ENCODE data around the gene PIK3IP1. TPM values are rescaled to one million over a fixed set of nuclear protein-coding genes. Genes with fewer than 3 reads are reported as not detected.
"Not testable (repeated sequence)": the region's sequence is repeated elsewhere in the genome, so short reads cannot be mapped to it uniquely, and the experiment has no call there.

The PIK3IP1 gene
- polyA plus RNA-seq, 1 donor, result 13.9 TPM

GRCh38 chr22:31332886-31333285, 40.6 kb upstream of the PIK3IP1 start:
- Histone ChIP-seq H3K4me3 (ENCODE audit: low read length) (no peak overlapping the region), H3K4me1 (ENCODE audit: control insufficient read depth, insufficient read depth, low read length) (peaks cover 8% of the 10 kb centered on the region), H3K27me3 (ENCODE audit: control insufficient read depth, insufficient read depth, low read length) (no peaks in the 10 kb centered on the region), H3K9me3 (ENCODE audit: control insufficient read depth, low read depth, low read length) (no peaks in the 10 kb centered on the region), H3K36me3 (ENCODE audit: control insufficient read depth, insufficient read depth, low read length) (peaks cover 80% of the 10 kb centered on the region), H3K27ac (ENCODE audit: low read length) (no peak overlapping the region)
- WGBS (ENCODE audit: insufficient coverage, low lambda C conversion rate), result no CpG with 5 or more reads among the region's 1 CpG
- no peak for DNase-seq

- Histone ChIP-seq H3K9me3 (ENCODE audit: control insufficient read depth, low read depth, low read length) (no peaks in the 10 kb centered on the region), H3K27me3 (ENCODE audit: control insufficient read depth, insufficient read depth, low read length) (no peaks in the 10 kb centered on the region), H3K27ac (ENCODE audit: low read length) (no peak overlapping the region), H3K4me3 (ENCODE audit: low read length) (no peak overlapping the region), H3K36me3 (ENCODE audit: control insufficient read depth, insufficient read depth, low read length) (peaks cover 85% of the 10 kb centered on the region), H3K4me1 (ENCODE audit: control insufficient read depth, insufficient read depth, low read length) (peaks cover under 1% of the 10 kb centered on the region)
- DNase-seq, result no peak
- no CpG with 5 or more reads among the region's 8 CpGs for WGBS (ENCODE audit: insufficient coverage, low lambda C conversion rate)
Measured at GRCh38 chr22:31332010-31332409, 39.7 kb upstream of the PIK3IP1 start.

DNA sequence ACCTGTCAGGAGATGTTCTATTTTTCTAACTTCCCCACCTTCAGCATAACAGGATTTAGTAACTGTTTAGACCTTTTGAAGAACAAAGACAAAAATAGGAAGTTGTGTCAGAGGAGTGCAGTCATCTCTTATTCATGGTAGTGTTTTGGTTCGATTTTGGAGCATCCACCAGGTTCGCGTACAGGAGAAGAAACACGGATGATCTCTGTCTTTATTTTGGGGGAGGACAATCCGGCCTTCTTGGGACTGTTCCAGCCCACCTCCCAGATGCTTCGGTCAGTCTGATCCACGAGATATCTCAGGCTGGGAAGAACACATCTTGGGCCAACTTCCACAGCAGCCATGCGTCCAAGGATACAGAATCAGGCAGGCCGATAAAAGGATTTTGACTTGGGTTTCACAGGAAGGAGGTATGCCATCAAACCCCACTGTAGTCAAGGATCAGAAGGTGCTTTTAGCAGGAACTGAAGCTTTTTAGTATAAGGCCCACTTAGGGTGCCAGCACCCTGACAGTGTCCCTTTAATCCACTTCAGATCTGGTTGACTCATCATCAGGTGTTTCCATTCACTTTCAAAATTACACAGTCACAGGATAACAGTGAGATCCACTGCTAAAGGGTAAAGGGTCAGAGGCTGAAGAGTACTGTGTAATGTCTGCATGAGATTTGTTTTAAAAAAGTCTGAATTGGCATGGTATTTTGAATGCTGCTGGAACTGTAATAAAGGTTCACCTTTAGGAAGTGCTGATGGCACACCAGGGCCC, 37.3 kb upstream of the PIK3IP1 start:
- H3K27ac ChIP-seq (ENCODE audit: low read length), result no peak overlapping the region
- no peaks in the 10 kb centered on the region for H3K9me3 ChIP-seq (ENCODE audit: control insufficient read depth, low read depth, low read length)
- H3K27me3 ChIP-seq (ENCODE audit: control insufficient read depth, insufficient read depth, low read length), result no peaks in the 10 kb centered on the region
- H3K4me3 ChIP-seq (ENCODE audit: low read length), result no peak overlapping the region
- no CpG with 5 or more reads among the region's 9 CpGs for WGBS (ENCODE audit: insufficient coverage, low lambda C conversion rate)
- peaks cover 93% of the 10 kb centered on the region for H3K36me3 ChIP-seq (ENCODE audit: control insufficient read depth, insufficient read depth, low read length)
- DNase-seq, result peak in 1 of 2 donors; percentile 39
- no peaks in the 10 kb centered on the region for H3K4me1 ChIP-seq (ENCODE audit: control insufficient read depth, insufficient read depth, low read length)

DNA sequence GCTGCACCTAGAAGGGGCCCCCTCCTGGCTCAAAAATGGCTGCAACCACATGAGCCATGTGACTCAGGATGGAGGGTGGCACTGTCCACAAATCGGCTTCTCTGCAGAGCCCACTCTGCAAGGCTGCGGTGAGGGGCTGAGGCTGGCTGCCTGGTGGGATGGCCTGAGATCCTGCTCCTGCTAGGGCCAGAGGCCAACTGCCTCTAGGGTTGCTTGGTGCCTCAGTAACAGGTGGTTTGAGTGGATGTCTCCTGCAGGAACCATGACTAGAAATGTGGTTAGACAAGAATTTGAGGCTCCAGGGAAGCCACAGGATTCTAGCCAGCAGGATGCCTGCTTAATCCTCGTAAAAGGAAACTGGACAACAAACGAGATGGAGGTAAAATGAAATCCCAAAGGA, 36.7 kb upstream of the PIK3IP1 start:
- H3K36me3 ChIP-seq (ENCODE audit: control insufficient read depth, insufficient read depth, low read length), result peaks cover 90% of the 10 kb centered on the region
- DNase-seq, result no peak
- no peaks in the 10 kb centered on the region for H3K9me3 ChIP-seq (ENCODE audit: control insufficient read depth, low read depth, low read length)
- no peaks in the 10 kb centered on the region for H3K4me1 ChIP-seq (ENCODE audit: control insufficient read depth, insufficient read depth, low read length)
- WGBS (ENCODE audit: insufficient coverage, low lambda C conversion rate), result 100% methylated on average over 1 of the region's 4 CpGs
- no peaks in the 10 kb centered on the region for H3K27me3 ChIP-seq (ENCODE audit: control insufficient read depth, insufficient read depth, low read length)
- H3K27ac ChIP-seq (ENCODE audit: low read length), result no peak overlapping the region
- H3K4me3 ChIP-seq (ENCODE audit: low read length), result no peak overlapping the region

- H3K4me3 ChIP-seq (ENCODE audit: low read length), result no peak overlapping the region
- no peak for DNase-seq
- no peaks in the 10 kb centered on the region for H3K4me1 ChIP-seq (ENCODE audit: control insufficient read depth, insufficient read depth, low read length)
- no CpG with 5 or more reads among the region's 13 CpGs for WGBS (ENCODE audit: insufficient coverage, low lambda C conversion rate)
- H3K27me3 ChIP-seq (ENCODE audit: control insufficient read depth, insufficient read depth, low read length), result no peaks in the 10 kb centered on the region
- H3K27ac ChIP-seq (ENCODE audit: low read length), result no peak overlapping the region
- peaks cover 88% of the 10 kb centered on the region for H3K36me3 ChIP-seq (ENCODE audit: control insufficient read depth, insufficient read depth, low read length)
- H3K9me3 ChIP-seq (ENCODE audit: control insufficient read depth, low read depth, low read length), result no peaks in the 10 kb centered on the region
Measured at GRCh38 chr22:31328544-31328960, 36.3 kb upstream of the PIK3IP1 start.

GRCh38 chr22:31327806-31328543, 35.7 kb upstream of the PIK3IP1 start:
- Histone ChIP-seq H3K27me3 (ENCODE audit: control insufficient read depth, insufficient read depth, low read length) (no peaks in the 10 kb centered on the region), H3K9me3 (ENCODE audit: control insufficient read depth, low read depth, low read length) (no peaks in the 10 kb centered on the region), H3K4me3 (ENCODE audit: low read length) (no peak overlapping the region), H3K4me1 (ENCODE audit: control insufficient read depth, insufficient read depth, low read length) (no peaks in the 10 kb centered on the region), H3K36me3 (ENCODE audit: control insufficient read depth, insufficient read depth, low read length) (peaks cover 84% of the 10 kb centered on the region), H3K27ac (ENCODE audit: low read length) (no peak overlapping the region)
- no CpG with 5 or more reads among the region's 9 CpGs for WGBS (ENCODE audit: insufficient coverage, low lambda C conversion rate)
- no peak for DNase-seq

- Histone ChIP-seq H3K36me3 (ENCODE audit: control insufficient read depth, insufficient read depth, low read length) (peaks cover 73% of the 10 kb centered on the region), H3K4me1 (ENCODE audit: control insufficient read depth, insufficient read depth, low read length) (no peaks in the 10 kb centered on the region)
Measured at GRCh38 chr22:31326877-31327276, 34.6 kb upstream of the PIK3IP1 start.

DNA sequence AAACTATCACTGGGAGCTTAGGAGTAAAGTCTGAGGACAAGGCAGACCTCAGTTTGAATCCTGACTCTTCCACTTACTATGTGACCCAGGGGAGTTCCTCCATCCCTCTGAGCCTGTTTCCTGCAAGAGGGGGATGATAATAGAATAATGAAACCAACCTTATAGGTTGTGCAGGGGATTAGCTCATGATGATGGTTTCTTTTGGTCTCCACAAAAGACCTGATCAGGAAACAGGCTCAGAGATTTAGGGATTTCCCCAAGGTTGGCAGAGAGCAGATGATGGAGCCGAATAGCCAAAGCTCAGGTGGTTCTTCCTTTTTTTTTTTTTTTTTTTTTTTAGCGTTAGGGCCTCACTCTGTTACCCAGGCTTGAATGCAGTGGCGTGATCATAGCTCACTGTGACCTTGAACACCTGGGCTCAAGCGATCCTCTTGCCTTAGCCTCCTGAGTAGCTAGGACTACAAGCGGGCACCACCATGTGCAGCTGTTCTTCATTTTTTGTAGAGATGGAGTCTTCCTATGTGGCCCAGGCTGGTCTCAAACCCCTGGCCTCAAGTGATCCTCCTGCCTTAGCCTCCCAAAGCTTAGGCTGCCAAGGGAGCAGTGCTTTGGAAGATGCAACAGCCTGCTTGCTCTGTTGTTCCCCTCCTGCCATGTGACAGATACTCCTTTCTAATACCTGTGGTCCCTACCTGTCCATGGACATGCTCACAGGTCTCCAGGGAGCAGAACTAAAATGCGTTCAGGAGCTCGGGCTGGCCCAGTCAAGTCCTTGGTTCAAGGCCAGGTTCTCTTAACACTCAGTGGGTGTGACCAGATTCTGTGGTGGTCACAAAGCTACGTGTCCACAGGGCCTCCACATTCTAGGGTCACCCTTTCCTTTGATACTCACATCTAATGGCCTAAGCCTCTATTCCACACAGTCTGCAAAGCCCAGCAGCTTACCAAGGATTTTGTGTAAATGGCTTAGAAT, 31.6 kb upstream of the PIK3IP1 start:
- H3K27ac ChIP-seq (ENCODE audit: low read length), result no peak overlapping the region
- H3K9me3 ChIP-seq (ENCODE audit: control insufficient read depth, low read depth, low read length), result no peaks in the 10 kb centered on the region
- H3K4me1 ChIP-seq (ENCODE audit: control insufficient read depth, insufficient read depth, low read length), result no peaks in the 10 kb centered on the region
- no peak for DNase-seq
- no CpG with 5 or more reads among the region's 8 CpGs for WGBS (ENCODE audit: insufficient coverage, low lambda C conversion rate)
- no peak overlapping the region for H3K4me3 ChIP-seq (ENCODE audit: low read length)
- no peaks in the 10 kb centered on the region for H3K27me3 ChIP-seq (ENCODE audit: control insufficient read depth, insufficient read depth, low read length)
- peaks cover 47% of the 10 kb centered on the region for H3K36me3 ChIP-seq (ENCODE audit: control insufficient read depth, insufficient read depth, low read length)

More at GRCh38 chr22:31326877-31327276, 34.6 kb upstream of the PIK3IP1 start:
- Histone ChIP-seq H3K4me3 (ENCODE audit: low read length) (no peak overlapping the region), H3K27me3 (ENCODE audit: control insufficient read depth, insufficient read depth, low read length) (no peaks in the 10 kb centered on the region), H3K27ac (ENCODE audit: low read length) (no peak overlapping the region), H3K9me3 (ENCODE audit: control insufficient read depth, low read depth, low read length) (no peaks in the 10 kb centered on the region)
- no peak for DNase-seq
- no CpG with 5 or more reads among the region's 9 CpGs for WGBS (ENCODE audit: insufficient coverage, low lambda C conversion rate)

DNA sequence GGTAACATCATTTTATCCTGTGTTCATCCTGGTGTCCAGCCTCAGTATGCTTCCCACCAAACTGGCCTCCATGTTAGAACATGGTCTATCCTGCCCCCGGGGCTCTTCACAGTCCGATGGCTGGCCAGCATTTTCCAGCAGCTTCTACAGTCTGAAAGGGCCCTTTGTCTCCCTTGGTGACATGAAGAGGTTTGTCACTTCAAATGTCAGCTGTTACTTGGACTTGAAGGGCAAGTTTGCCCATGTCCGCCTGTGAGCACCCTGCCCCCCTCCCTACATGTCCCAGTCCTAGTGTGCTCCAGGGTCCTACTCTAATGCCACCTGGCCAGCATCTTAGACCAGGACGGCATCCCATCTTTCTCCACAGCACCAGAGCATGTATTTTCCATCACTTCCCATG, 29.1 kb upstream of the PIK3IP1 start:
- Histone ChIP-seq H3K9me3 (ENCODE audit: control insufficient read depth, low read depth, low read length) (no peaks in the 10 kb centered on the region), H3K4me1 (ENCODE audit: control insufficient read depth, insufficient read depth, low read length) (no peaks in the 10 kb centered on the region), H3K4me3 (ENCODE audit: low read length) (no peak overlapping the region), H3K36me3 (ENCODE audit: control insufficient read depth, insufficient read depth, low read length) (peaks cover 23% of the 10 kb centered on the region), H3K27me3 (ENCODE audit: control insufficient read depth, insufficient read depth, low read length) (no peaks in the 10 kb centered on the region), H3K27ac (ENCODE audit: low read length) (no peak overlapping the region)
- no peak for DNase-seq
- no CpG with 5 or more reads among the region's 4 CpGs for WGBS (ENCODE audit: insufficient coverage, low lambda C conversion rate)

DNA sequence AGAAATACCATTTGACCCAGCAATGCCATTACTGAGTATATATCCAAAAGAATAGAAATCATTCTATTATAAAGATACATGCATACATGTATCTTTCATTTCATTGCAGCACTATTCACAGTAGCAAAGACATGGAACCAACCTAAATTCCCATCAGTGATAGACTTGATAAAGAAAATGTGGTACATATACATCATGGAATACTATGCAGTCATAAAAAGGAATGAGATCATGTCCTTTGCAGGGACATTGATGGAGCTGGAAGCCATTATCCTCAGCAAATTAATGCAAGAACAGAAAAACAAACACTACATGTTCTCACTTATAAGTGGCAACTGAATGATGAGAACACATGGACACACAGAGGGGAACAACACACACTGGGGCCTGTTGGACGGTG, 21.9 kb upstream of the PIK3IP1 start:
- DNase-seq; H3K4me3 ChIP-seq (ENCODE audit: low read length); H3K36me3 ChIP-seq (ENCODE audit: control insufficient read depth, insufficient read depth, low read length); H3K9me3 ChIP-seq (ENCODE audit: control insufficient read depth, low read depth, low read length); H3K27me3 ChIP-seq (ENCODE audit: control insufficient read depth, insufficient read depth, low read length); H3K27ac ChIP-seq (ENCODE audit: low read length); H3K4me1 ChIP-seq (ENCODE audit: control insufficient read depth, insufficient read depth, low read length): not testable (repeated sequence)
- WGBS (ENCODE audit: insufficient coverage, low lambda C conversion rate), result no CpG with 5 or more reads among the region's 1 CpG

All from large intestine (tissue), 3 donors.